ENCODE results near the gene AR. TPM values are rescaled to one million over a fixed set of nuclear protein-coding genes. Genes with fewer than 3 reads are reported as not detected.
A peak's percentile ranks its signal among the peaks of the same experiment; 100 is the strongest.

Gene AR
- total and polyA plus RNA-seq, 2 experiments from 2014 or later = 0.99 to 5.4 TPM

- Histone ChIP-seq H3K4me2 (no peak overlapping the region), H2AFZ (no peak overlapping the region), H3K9me3 (ENCODE audit: low read depth) (no peaks in the 10 kb centered on the region), H3K9me2 (replicated peaks; ENCODE audit: insufficient read depth) (no peaks in the 10 kb centered on the region), H3K27ac (no peak overlapping the region), H3K4me1 (ENCODE audit: insufficient read depth) (no peaks in the 10 kb centered on the region), H3K79me2 (no peaks in the 10 kb centered on the region), H3K36me3 (replicated peaks; ENCODE audit: insufficient read depth, low read depth) (no peaks in the 10 kb centered on the region), H3K27me3 (no peaks in the 10 kb centered on the region), H4K20me1 (ENCODE audit: insufficient read depth, poor library complexity, severe bottlenecking) (no peaks in the 10 kb centered on the region), H3K4me3 (no peak overlapping the region)
- DNase-seq (ENCODE audit: low spot score) = no peak
- TF ChIP-seq EZH2phosphoT487 (IDR thresholded peaks at IDR 0.05; ENCODE audit: low read depth, severe bottlenecking, unreplicated experiment) = no peak
- TF ChIP-seq EZH2 (IDR thresholded peaks at IDR 0.05; ENCODE audit: borderline replicate concordance) = no peak
- TF ChIP-seq, protein P1, sequence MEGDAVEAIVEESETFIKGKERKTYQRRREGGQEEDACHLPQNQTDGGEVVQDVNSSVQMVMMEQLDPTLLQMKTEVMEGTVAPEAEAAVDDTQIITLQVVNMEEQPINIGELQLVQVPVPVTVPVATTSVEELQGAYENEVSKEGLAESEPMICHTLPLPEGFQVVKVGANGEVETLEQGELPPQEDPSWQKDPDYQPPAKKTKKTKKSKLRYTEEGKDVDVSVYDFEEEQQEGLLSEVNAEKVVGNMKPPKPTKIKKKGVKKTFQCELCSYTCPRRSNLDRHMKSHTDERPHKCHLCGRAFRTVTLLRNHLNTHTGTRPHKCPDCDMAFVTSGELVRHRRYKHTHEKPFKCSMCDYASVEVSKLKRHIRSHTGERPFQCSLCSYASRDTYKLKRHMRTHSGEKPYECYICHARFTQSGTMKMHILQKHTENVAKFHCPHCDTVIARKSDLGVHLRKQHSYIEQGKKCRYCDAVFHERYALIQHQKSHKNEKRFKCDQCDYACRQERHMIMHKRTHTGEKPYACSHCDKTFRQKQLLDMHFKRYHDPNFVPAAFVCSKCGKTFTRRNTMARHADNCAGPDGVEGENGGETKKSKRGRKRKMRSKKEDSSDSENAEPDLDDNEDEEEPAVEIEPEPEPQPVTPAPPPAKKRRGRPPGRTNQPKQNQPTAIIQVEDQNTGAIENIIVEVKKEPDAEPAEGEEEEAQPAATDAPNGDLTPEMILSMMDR (IDR thresholded peaks at IDR 0.05; ENCODE audit: poor library complexity) = no peak
Measured at GRCh38 chrX:67520671-67521070, 23.1 kb upstream of the AR start.

DNA sequence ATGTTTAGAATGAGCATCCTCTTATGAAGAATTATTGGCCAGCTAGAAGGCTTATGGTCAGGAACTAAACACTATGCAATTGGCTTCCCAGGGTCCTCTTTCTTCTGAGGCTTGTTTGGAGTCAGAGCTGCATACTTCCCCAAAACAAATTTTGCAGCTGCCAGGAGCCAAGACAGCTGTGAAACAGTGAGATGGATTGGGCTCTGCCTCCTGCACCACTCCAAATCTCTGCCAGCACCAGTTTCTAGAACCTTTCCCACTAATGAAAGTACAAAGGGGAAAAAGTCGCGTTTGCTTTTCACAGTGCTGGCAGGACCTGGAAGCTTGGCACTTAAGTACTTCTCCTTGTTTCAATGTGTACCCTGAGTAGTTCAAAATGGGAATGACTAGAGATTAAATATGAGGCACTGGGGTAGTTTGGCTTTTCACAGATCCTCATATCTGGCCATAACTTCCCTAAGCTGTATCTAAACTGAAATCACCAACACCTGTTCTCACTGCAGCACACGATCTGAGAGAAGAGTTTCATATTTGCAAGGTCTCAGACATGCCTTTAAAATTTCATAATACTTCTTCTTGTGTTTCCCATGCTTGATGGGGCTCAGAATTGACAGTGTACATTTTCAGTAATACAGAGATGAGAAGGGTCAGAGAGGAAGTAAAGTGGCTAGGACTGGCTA lies 20.7 kb upstream of the AR start:
- H3K79me2 ChIP-seq = no peaks in the 10 kb centered on the region
- TF ChIP-seq EZH2phosphoT487 (IDR thresholded peaks at IDR 0.05; ENCODE audit: low read depth, severe bottlenecking, unreplicated experiment) (no peak), EZH2 (IDR thresholded peaks at IDR 0.05; ENCODE audit: borderline replicate concordance) (no peak)
- TF ChIP-seq, protein P1 (IDR thresholded peaks at IDR 0.05; ENCODE audit: poor library complexity) = no peak
- no peaks in the 10 kb centered on the region for H4K20me1 ChIP-seq (ENCODE audit: insufficient read depth, poor library complexity, severe bottlenecking)
- no peak for DNase-seq (ENCODE audit: low spot score)
- H3K27ac ChIP-seq = no peak overlapping the region
- WGBS (ENCODE audit: low lambda C conversion rate, missing lambda C conversion rate) = 70% methylated on average over 3 of the region's 3 CpGs
- H3K4me1 ChIP-seq (ENCODE audit: insufficient read depth) = no peaks in the 10 kb centered on the region
- no peaks in the 10 kb centered on the region for H3K27me3 ChIP-seq
- no peaks in the 10 kb centered on the region for H3K9me2 ChIP-seq (replicated peaks; ENCODE audit: insufficient read depth)
- no peaks in the 10 kb centered on the region for H3K36me3 ChIP-seq (replicated peaks; ENCODE audit: insufficient read depth, low read depth)
- no peak overlapping the region for H2AFZ ChIP-seq
- H3K4me2 ChIP-seq = no peak overlapping the region
- H3K4me3 ChIP-seq = no peak overlapping the region
- H3K9me3 ChIP-seq (ENCODE audit: low read depth) = no peaks in the 10 kb centered on the region

DNA sequence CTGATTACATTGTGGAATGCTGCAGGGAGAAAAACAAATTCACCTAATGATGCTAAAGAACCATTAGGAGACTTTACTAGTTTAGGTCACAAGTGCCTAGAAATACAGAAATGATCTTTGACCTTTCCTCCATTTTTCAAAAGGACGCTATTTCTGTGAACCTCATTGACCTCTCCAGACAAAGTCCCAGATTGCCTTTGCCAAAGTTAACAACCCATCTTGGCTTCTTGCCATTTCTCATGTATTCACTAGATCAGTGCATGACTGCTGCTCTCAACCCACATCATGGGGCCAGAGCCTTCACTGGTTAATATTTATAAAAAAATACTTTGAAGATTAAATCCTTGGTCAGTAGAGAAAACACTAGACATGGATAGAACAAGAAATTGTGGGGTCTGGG lies 19.9 kb upstream of the AR start:
- Histone ChIP-seq H3K27me3 (no peaks in the 10 kb centered on the region), H2AFZ (no peak overlapping the region), H3K36me3 (replicated peaks; ENCODE audit: insufficient read depth, low read depth) (no peaks in the 10 kb centered on the region), H3K79me2 (no peaks in the 10 kb centered on the region), H3K4me2 (no peak overlapping the region), H3K4me1 (ENCODE audit: insufficient read depth) (no peaks in the 10 kb centered on the region), H4K20me1 (ENCODE audit: insufficient read depth, poor library complexity, severe bottlenecking) (no peaks in the 10 kb centered on the region), H3K9me2 (replicated peaks; ENCODE audit: insufficient read depth) (no peaks in the 10 kb centered on the region), H3K27ac (no peak overlapping the region), H3K4me3 (no peak overlapping the region), H3K9me3 (ENCODE audit: low read depth) (no peaks in the 10 kb centered on the region)
- TF ChIP-seq, protein P1 (IDR thresholded peaks at IDR 0.05; ENCODE audit: poor library complexity) = no peak
- TF ChIP-seq EZH2 (IDR thresholded peaks at IDR 0.05; ENCODE audit: borderline replicate concordance) = no peak
- TF ChIP-seq EZH2phosphoT487 (IDR thresholded peaks at IDR 0.05; ENCODE audit: low read depth, severe bottlenecking, unreplicated experiment) = no peak
- 92% methylated on average over 1 of the region's 1 CpG for WGBS (ENCODE audit: low lambda C conversion rate, missing lambda C conversion rate)
- DNase-seq (ENCODE audit: low spot score) = peak; percentile 18

Measured in hepatocyte (in vitro differentiated cells).